Activated naive CD8-positive, alpha-beta T cell treated with anti-CD3 and anti-CD28 coated beads for 36 hours (primary cell): ENCODE results near the gene FRMPD1. TPM values are rescaled to one million over a fixed set of nuclear protein-coding genes. Genes with fewer than 3 reads are reported as not detected.

ENCODE experiments used
- DNase-seq: peaks from one replicate; pipeline ENCODE4 v3.0.0; 2021
- H3K27ac Mint-ChIP-seq: one replicate; pipeline ENCODE4 v1.8.0; 2022; ENCODE audit warnings: mild to moderate bottlenecking, moderate library complexity, mixed read lengths
- H3K27me3 Mint-ChIP-seq: one replicate; pipeline ENCODE4 v1.8.0; 2022; ENCODE audit warnings: mild to moderate bottlenecking, mixed read lengths
- H3K36me3 Mint-ChIP-seq: one replicate; pipeline ENCODE4 v1.8.0; 2021; ENCODE audit warnings: mild to moderate bottlenecking, mixed read lengths
- H3K4me1 Mint-ChIP-seq: one replicate; pipeline ENCODE4 v1.8.0; 2021; ENCODE audit warnings: mixed read lengths
- H3K4me3 Mint-ChIP-seq: one replicate; pipeline ENCODE4 v1.8.0; 2022; ENCODE audit warnings: mild to moderate bottlenecking, moderate library complexity, mixed read lengths
- H3K9me3 Mint-ChIP-seq: one replicate; pipeline ENCODE4 v1.8.0; 2022; ENCODE audit warnings: mixed read lengths
- total RNA-seq, 2 experiments: library from RNA; stranded (reverse); gene quantifications; one replicate each; pipeline ENCODE4 v1.2.3, GENCODE V29; 2021

Gene FRMPD1
- total RNA-seq, 2 experiments from 2014 or later, result not detected

DNA sequence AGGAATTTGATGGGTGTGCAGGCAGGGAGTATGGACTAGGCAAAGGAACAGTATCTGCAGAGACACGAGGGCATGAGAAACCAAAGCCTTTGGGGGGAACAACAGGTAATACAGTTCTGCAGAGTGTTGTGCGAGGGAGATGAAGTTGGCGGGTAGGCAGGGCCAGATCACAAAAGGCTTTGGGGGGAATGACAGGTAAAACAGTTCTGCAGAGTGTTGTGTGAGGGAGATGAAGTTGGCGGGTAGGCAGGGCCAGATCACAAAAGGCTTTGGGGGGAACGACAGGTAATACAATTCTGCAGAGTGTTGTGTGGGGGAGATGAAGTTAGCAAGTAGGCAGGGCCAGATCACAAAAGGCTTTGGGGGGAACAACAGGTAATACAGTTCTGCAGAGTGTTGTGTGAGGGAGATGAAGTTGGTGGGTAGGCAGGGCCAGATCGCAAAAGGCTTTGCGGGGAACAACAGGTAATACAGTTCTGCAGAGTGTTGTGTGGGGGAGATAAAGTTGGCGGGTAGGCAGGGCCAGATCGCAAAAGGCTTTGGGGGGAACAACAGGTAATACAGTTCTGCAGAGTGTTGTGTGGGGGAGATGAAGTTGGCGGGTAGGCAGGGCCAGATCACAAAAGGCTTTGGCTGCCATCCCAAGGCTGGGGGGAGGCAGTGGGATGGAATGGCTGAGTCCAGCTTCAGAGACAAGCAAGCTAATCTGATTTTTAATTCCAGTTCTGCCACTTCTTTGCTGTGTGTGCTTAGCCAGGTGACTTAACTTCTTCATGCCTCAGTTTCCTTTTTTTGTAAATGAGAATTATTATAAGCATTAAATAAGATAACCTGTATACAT is 33.0 kb downstream of the FRMPD1 start:
- H3K27ac Mint-ChIP-seq, result no peak overlapping the region
- DNase-seq, result no peak
- no peaks in the 10 kb centered on the region for H3K9me3 Mint-ChIP-seq
- H3K4me3 Mint-ChIP-seq, result no peak overlapping the region
- H3K27me3 Mint-ChIP-seq, result peaks cover 44% of the 10 kb centered on the region
- H3K4me1 Mint-ChIP-seq, result no peaks in the 10 kb centered on the region
- no peaks in the 10 kb centered on the region for H3K36me3 Mint-ChIP-seq

GRCh38 chr9:37692622-37693221 is 42.0 kb downstream of the FRMPD1 start:
- no peak overlapping the region for H3K27ac Mint-ChIP-seq
- H3K36me3 Mint-ChIP-seq, result no peaks in the 10 kb centered on the region
- H3K9me3 Mint-ChIP-seq, result no peaks in the 10 kb centered on the region
- DNase-seq, result no peak
- no peak overlapping the region for H3K4me3 Mint-ChIP-seq
- H3K27me3 Mint-ChIP-seq, result peaks cover 58% of the 10 kb centered on the region
- H3K4me1 Mint-ChIP-seq, result no peaks in the 10 kb centered on the region

DNA sequence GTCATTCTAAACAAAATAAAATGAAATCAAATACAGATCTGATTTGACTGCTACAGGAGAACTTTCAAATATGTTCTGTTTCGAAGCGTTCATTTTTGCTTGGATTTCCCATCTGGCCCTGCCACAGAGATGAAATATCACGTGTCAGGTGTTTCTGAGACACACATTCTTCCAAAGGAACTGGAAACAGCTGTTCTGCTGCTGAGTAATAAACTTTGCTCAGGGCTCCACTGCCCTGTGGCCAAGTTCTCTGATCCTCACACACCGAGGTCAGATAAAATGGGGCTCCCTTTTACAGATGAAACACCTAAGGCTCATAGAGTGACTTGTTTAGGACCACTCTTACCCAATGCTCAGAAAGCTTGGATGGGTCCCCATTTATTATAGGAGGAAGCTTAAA is 42.5 kb downstream of the FRMPD1 start:
- H3K4me3 Mint-ChIP-seq, result no peak overlapping the region

GRCh38 chr9:37694355-37694754 is 43.6 kb downstream of the FRMPD1 start:
- H3K9me3 Mint-ChIP-seq, result no peaks in the 10 kb centered on the region
- H3K4me3 Mint-ChIP-seq, result no peak overlapping the region
- peaks cover 54% of the 10 kb centered on the region for H3K27me3 Mint-ChIP-seq
- H3K27ac Mint-ChIP-seq, result no peak overlapping the region
- H3K36me3 Mint-ChIP-seq, result no peaks in the 10 kb centered on the region
- no peak for DNase-seq
- no peaks in the 10 kb centered on the region for H3K4me1 Mint-ChIP-seq

More for the DNA sequence above, 42.5 kb downstream of the FRMPD1 start:
- Mint-ChIP-seq H3K9me3 (no peaks in the 10 kb centered on the region), H3K27ac (no peak overlapping the region), H3K27me3 (peaks cover 58% of the 10 kb centered on the region), H3K36me3 (no peaks in the 10 kb centered on the region), H3K4me1 (no peaks in the 10 kb centered on the region)
- DNase-seq, result no peak

DNA sequence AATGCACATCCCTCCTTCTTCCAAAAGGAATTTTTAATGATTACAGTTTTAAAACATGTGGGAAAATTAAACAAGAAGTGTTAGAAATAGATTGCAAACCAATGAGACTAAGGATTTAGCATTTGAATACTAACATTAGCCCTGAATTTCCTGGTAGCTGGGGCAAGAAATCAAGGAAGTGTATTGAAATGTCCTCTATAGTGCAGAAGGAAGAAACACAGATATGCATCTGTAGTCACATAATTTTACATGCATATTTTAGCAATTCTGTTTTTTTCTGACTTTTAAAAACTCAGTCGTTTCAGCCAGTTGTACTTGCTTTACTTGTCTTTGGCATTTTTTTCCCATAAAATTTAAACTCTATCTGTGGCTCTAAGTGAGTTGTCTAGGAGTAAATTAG is 45.8 kb downstream of the FRMPD1 start:
- no peak overlapping the region for H3K27ac Mint-ChIP-seq
- no peak overlapping the region for H3K4me3 Mint-ChIP-seq
- no peaks in the 10 kb centered on the region for H3K9me3 Mint-ChIP-seq
- DNase-seq, result no peak
- peaks cover 50% of the 10 kb centered on the region for H3K27me3 Mint-ChIP-seq
- H3K4me1 Mint-ChIP-seq, result no peaks in the 10 kb centered on the region
- no peaks in the 10 kb centered on the region for H3K36me3 Mint-ChIP-seq

DNA sequence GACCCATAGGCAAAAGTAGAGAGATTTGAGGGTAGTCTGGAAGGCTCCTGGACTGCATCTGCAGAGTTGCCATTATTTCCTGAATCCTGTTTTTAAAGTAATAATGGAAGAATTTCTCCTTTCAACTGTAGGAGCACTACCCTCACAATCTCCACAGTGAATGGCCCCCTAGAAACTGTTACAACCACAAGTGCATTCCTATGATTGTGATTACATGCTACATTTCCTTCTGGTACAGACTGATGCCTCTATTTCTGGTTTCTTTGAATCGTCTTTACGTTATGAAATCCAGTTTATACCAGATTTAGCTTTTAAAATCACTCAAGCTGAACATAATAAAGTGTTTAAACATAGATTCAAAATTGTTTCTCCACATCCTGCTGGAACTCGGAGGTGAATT is 49.4 kb downstream of the FRMPD1 start:
- H3K27ac Mint-ChIP-seq, result no peak overlapping the region
- no peaks in the 10 kb centered on the region for H3K9me3 Mint-ChIP-seq
- no peak for DNase-seq

DNA sequence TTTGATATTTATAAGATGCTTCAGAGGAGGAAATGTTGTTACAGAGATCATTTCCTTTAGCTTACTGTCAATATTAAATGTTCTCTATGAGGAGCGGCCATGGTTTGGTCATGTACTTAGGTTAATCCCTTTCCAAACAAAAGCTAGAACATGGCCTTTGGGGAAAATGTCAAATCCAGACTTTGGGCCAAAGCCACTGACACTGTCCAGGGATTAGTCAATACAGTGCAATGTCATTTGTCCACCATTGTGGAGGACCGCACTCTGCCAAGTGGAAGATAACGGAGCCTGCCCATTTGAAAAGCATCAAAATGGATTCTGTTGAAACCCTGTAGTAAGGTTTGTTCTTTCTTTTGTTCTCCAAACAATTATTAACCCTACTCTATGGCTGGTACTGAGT is 50.1 kb downstream of the FRMPD1 start:
- no peaks in the 10 kb centered on the region for H3K36me3 Mint-ChIP-seq
- no peak overlapping the region for H3K4me3 Mint-ChIP-seq
- no peak overlapping the region for H3K27ac Mint-ChIP-seq
- peaks cover 11% of the 10 kb centered on the region for H3K27me3 Mint-ChIP-seq
- H3K4me1 Mint-ChIP-seq, result peaks cover under 1% of the 10 kb centered on the region
- H3K9me3 Mint-ChIP-seq, result no peaks in the 10 kb centered on the region
- no peak for DNase-seq

More for the DNA sequence above, 49.4 kb downstream of the FRMPD1 start:
- peaks cover 19% of the 10 kb centered on the region for H3K27me3 Mint-ChIP-seq
- H3K36me3 Mint-ChIP-seq, result no peaks in the 10 kb centered on the region
- H3K4me1 Mint-ChIP-seq, result no peaks in the 10 kb centered on the region
- no peak overlapping the region for H3K4me3 Mint-ChIP-seq

DNA sequence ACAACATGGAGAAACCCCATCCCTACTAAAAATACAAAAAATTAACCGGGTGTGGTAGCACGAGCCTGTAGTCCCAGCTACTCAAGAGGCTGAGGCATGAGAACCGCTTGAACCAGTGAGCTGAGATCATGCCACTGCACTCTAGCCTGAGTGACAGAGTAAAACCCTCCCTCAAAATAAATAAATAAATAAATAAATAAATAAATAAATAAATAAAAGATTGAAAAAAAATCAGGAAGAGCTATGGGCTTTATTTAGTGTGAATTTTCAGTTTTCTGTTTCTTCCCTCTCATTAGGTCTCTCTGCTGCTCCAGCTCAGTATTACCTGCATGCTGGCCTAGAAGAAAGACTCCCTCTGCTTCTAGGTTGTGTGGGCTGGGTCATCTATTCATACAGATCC is 55.0 kb downstream of the FRMPD1 start:
- H3K4me1 Mint-ChIP-seq, result peaks cover 11% of the 10 kb centered on the region
- H3K27me3 Mint-ChIP-seq, result peaks cover 9% of the 10 kb centered on the region
- H3K4me3 Mint-ChIP-seq, result no peak overlapping the region
- no peaks in the 10 kb centered on the region for H3K36me3 Mint-ChIP-seq
- H3K9me3 Mint-ChIP-seq, result no peaks in the 10 kb centered on the region
- DNase-seq, result no peak
- H3K27ac Mint-ChIP-seq, result no peak overlapping the region

DNA sequence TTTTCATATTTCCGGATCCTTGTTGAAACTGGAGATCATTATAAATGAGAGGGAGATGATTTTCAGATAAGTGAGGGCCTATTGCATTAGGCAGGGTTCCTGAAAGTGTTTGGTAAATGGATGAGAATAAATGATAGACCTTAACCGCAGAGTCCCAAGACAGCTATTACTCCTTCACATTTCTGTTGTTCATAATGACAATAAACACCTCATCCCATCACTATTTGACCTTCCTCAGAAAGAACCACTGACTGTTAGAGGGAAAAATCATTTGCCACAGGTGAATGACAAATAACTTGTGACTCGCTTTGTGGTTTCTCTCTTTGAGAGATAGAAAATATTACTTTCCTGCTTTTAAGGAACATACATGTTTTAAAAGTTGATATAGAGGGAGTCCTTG is 55.5 kb downstream of the FRMPD1 start:
- H3K27ac Mint-ChIP-seq, result no peak overlapping the region
- peaks cover 9% of the 10 kb centered on the region for H3K27me3 Mint-ChIP-seq
- no peak overlapping the region for H3K4me3 Mint-ChIP-seq
- DNase-seq, result no peak
- H3K9me3 Mint-ChIP-seq, result no peaks in the 10 kb centered on the region
- no peaks in the 10 kb centered on the region for H3K36me3 Mint-ChIP-seq
- peaks cover 11% of the 10 kb centered on the region for H3K4me1 Mint-ChIP-seq

DNA sequence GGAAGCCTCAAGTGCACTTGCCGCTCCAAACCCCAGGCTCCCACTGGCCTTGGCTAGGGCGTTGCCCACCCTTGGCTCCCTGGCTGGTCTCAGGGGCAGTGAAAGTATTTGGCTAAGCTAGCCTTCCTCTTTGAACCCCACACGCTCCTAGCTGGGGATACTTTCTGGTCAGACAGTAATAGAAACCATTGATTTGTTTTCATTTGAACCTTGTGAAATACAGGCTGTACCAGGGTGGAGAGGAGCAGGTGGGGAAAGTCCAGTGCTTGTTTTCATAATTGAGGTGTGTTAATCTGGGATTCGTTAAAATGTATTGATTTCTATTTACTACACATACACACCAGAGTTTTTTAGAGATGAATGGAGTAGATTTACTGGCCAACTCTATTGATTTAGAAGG is 57.0 kb downstream of the FRMPD1 start:
- DNase-seq, result no peak
- H3K4me3 Mint-ChIP-seq, result no peak overlapping the region
- peaks cover 11% of the 10 kb centered on the region for H3K4me1 Mint-ChIP-seq
- H3K9me3 Mint-ChIP-seq, result no peaks in the 10 kb centered on the region
- no peaks in the 10 kb centered on the region for H3K36me3 Mint-ChIP-seq
- H3K27me3 Mint-ChIP-seq, result peaks cover 9% of the 10 kb centered on the region
- H3K27ac Mint-ChIP-seq, result no peak overlapping the region

GRCh38 chr9:37710046-37710445 is 59.3 kb downstream of the FRMPD1 start:
- peaks cover 11% of the 10 kb centered on the region for H3K4me1 Mint-ChIP-seq
- DNase-seq, result no peak
- H3K36me3 Mint-ChIP-seq, result no peaks in the 10 kb centered on the region
- H3K27ac Mint-ChIP-seq, result no peak overlapping the region
- no peaks in the 10 kb centered on the region for H3K9me3 Mint-ChIP-seq
- H3K4me3 Mint-ChIP-seq, result no peak overlapping the region
- H3K27me3 Mint-ChIP-seq, result peaks cover 9% of the 10 kb centered on the region

GRCh38 chr9:37715260-37715659 is 64.5 kb downstream of the FRMPD1 start:
- no peak overlapping the region for H3K27ac Mint-ChIP-seq
- H3K4me3 Mint-ChIP-seq, result no peak overlapping the region
- no peak for DNase-seq
- no peaks in the 10 kb centered on the region for H3K36me3 Mint-ChIP-seq
- H3K4me1 Mint-ChIP-seq, result no peaks in the 10 kb centered on the region
- no peaks in the 10 kb centered on the region for H3K9me3 Mint-ChIP-seq
- H3K27me3 Mint-ChIP-seq, result peaks cover 8% of the 10 kb centered on the region

GRCh38 chr9:37715991-37716505 is 65.3 kb downstream of the FRMPD1 start:
- H3K9me3 Mint-ChIP-seq, result no peaks in the 10 kb centered on the region
- no peaks in the 10 kb centered on the region for H3K36me3 Mint-ChIP-seq
- no peak overlapping the region for H3K27ac Mint-ChIP-seq
- H3K4me1 Mint-ChIP-seq, result no peaks in the 10 kb centered on the region
- no peak overlapping the region for H3K4me3 Mint-ChIP-seq
- H3K27me3 Mint-ChIP-seq, result peaks cover 9% of the 10 kb centered on the region
- DNase-seq, result no peak

DNA sequence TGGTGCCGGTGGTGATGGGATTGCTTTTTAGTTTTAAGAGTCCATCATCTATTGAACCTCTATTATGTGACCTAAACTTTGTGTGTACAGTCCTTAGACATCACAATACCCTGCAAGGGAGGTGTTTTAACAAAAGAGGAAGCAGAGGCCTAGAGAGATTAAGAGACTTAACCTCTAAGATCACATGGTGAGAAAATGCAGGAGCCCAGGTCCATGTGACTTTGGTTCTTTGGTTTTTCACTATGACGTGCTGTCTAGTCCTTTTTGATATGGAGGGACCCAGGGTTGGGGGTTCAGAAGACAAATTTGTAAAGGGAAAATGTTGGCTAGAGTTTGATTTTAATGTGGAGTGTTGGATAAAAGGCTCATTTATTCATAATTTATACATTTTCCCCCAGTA is 68.8 kb downstream of the FRMPD1 start:
- Mint-ChIP-seq H3K9me3 (no peaks in the 10 kb centered on the region), H3K27ac (no peak overlapping the region), H3K36me3 (no peaks in the 10 kb centered on the region), H3K27me3 (peaks cover 9% of the 10 kb centered on the region), H3K4me3 (no peak overlapping the region), H3K4me1 (no peaks in the 10 kb centered on the region)
- no peak for DNase-seq

DNA sequence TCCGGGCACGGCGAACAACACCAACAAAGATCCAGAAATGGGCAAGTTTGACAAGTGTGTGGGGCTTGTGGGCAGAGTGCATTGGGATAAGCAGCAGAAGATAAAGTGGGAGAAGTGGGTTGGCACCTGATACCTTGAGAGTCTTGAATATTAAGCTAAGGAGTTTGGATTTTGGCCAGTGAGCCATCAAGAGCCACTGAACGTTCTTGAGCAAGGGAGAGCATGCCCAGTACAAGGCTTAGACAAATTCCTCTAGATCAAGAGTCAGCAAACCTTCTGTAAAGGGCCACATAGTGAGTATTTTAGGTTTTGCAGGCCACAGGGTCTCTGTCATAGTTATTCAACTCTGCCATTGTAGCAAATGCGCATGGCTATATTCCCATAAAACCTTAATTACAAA is 76.3 kb downstream of the FRMPD1 start:
- DNase-seq, result no peak
- Mint-ChIP-seq H3K36me3 (no peaks in the 10 kb centered on the region), H3K27me3 (no peaks in the 10 kb centered on the region), H3K9me3 (no peaks in the 10 kb centered on the region), H3K4me3 (no peak overlapping the region), H3K27ac (no peak overlapping the region), H3K4me1 (no peaks in the 10 kb centered on the region)

DNA sequence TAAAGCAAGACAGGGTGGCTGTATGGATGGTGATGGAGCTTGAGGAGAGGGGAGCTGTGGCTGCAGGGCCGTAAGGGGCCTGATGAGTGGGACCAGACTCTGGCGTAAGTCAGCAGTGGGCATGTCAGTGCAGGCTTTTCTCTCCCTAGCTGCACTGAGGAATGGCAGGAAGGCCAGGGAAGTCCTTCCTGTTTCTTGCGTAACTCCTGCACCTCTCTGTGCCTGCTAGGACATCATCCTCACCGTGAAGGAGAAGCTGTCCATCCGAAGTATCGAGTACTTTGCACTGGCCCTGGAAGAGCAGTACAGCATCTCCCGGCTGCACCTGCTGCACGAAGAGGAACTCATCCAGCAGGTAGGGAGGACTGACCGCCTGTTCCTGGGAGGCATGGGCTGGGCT is 78.7 kb downstream of the FRMPD1 start:
- H3K4me1 Mint-ChIP-seq, result no peaks in the 10 kb centered on the region
- no peaks in the 10 kb centered on the region for H3K36me3 Mint-ChIP-seq
- DNase-seq, result no peak
- H3K4me3 Mint-ChIP-seq, result no peak overlapping the region
- H3K27ac Mint-ChIP-seq, result no peak overlapping the region
- H3K27me3 Mint-ChIP-seq, result no peaks in the 10 kb centered on the region
- H3K9me3 Mint-ChIP-seq, result no peaks in the 10 kb centered on the region
